HG03457 (cell line): ENCODE results near the gene C10orf105.

Source experiments
- ATAC-seq: cut with Tn5 transposase; IDR thresholded peaks from one replicate; pipeline ENCODE4 v1.9.1; 2021; ENCODE audit warnings: moderate number of reproducible peaks; ENCODE audit not compliant: unreplicated experiment

Gene C10orf105

GRCh38 chr10:71718165-71718698 lies 1.3 kb downstream of the C10orf105 start:
- ATAC-seq: no peak

DNA sequence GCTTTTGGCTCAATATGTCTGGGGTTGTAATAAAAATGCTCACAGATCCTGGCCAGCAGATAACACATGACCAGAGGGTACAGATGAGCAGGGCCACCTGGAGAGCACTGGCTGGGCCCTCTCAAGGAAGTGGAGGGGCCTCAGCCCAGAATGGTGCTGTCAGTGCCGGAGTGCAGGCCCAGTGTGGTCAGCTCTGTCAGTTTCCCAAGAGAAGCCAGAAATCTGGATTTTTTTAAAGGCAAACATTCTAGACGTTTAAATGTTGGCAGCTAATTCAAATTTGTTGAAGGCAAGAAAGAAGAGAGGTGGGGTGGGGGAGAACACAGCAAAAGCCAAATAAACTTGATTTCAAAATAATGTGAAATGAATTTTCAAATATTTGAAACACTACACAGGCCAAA lies 2.0 kb downstream of the C10orf105 start:
- no peak for ATAC-seq

GRCh38 chr10:71717056-71717455 lies 2.5 kb downstream of the C10orf105 start:
- no peak for ATAC-seq

DNA sequence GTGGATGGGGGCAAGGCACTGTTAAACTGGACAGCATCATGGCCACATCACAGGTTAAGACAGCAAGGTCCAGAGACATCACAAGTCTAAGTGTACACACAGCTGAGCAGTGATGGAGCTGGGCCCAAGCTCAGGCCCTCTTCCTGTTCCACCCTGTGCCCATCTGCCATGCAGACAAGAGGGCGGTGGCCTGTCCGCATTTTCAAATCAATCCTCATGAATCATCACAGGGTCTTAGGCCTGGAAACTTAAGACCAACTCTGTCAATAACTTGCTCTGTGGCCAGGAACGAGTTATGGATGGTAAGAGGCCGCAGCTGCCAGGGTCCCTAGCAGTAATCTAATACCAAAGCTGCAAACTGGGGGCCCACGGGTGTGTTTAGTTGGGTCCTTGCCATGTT lies 3.2 kb downstream of the C10orf105 start:
- ATAC-seq: no peak

DNA sequence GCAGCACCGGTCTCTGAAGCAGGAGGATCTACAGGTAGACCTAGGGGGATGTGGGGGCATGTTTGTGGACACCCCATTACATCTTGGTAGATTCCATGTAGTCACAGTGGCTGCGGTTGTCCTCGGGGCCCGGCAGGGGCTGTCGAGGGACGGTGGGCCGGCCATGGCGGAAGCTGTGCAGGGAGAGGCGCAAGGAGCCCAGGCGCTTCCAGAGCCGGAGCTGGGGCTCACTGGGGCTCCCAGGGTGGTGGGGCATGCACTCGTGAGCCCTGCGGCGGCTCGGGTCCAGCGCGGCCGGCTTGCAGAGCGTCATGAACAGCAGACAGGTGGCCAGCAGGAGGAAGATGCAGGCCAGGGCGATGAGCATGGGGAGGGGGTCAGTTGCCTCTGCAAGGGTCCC lies 3.7 kb downstream of the C10orf105 start:
- ATAC-seq: no peak

GRCh38 chr10:71715026-71715425 lies 4.6 kb downstream of the C10orf105 start:
- no peak for ATAC-seq

GRCh38 chr10:71714592-71714991 lies 5.0 kb downstream of the C10orf105 start:
- ATAC-seq: no peak

DNA sequence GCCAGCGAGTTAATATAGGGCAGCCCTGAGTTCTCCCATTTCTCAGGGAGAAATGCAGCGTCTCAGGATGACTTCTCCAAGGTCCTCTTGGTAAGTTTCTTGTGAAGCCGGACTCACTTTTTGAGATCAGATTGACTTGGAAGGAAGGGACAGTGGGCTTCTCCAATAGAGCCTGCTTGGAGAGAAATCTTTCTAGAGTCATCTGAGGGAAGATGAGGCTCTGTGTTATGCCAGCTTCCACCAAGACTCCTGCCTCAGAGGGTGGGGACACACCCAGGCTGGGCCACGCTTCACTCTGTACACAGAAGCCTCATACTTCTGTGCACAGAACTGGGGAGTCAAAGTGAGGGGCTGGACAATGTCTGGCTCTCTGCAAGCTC lies 5.6 kb downstream of the C10orf105 start:
- no peak for ATAC-seq

DNA sequence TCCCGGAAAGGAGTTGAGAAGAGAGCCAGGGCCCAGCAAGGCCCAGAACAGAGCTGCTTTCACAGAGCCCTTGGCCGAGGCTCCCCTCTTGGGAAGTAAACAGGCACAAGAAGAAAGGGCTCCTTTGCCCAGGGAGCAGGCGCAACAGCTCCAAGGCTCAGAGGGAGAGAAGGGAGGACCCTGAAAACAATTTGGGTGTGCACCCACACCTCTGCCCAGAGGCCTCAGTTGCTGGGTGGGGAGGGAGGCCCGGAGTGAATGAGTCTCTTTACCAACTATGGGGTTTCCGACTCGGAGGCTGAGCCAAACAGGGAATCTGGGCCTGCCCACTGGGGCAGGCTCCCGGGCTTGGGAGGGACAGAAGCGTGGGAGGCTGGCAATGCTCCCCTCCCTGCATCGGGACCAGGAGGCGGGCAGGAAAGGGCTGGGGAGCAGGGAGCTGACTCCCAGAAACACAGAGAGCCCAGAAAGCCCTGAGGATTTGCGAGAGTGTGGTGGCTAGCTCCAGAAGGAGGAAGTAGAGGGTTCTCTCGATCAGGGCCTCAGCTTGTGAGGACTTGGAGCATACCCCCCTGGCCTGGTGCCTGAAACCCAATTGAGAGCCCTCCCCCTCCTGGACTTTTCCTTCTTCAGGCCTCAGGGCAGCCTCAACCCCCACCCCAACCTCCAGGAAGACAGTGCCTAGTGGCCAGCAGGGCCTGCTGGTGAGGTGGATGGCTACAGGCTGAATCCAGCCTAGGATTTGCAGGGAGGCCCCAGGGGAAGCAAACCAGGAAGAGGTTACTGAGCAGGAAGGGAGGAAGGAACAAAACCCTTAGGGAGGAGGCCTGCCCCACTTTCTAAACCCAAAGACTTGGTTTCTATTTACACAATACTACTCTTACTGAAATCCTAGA lies 6.2 kb downstream of the C10orf105 start:
- no peak for ATAC-seq

DNA sequence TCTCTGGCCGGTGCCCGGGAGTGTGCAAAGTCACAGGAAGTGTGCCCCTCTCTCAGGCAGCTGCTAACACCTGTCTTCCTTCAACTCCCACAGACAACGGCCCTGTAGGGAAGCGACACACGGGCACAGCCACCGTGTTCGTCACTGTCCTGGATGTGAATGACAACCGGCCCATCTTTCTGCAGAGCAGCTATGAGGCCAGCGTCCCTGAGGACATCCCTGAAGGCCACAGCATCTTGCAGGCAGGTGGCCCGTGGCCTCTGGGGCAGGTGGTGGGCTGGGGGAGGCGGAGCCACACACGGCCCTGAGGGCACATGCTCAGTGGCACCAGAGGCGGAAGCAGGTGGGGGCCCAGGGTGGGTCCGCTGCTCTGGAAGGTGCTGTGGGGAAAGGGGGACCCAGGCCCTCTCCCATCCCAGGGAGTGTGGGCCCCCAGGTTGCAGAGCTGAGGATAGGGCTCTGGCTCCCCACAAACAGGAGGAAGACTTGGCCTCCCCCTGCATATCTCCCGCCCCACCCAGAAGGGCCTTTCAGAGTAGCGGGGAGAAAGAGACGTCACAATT lies 6.9 kb downstream of the C10orf105 start:
- no peak for ATAC-seq

GRCh38 chr10:71712170-71712569 lies 7.4 kb downstream of the C10orf105 start:
- ATAC-seq: no peak

GRCh38 chr10:71711052-71711623 lies 8.4 kb downstream of the C10orf105 start:
- ATAC-seq: no peak

DNA sequence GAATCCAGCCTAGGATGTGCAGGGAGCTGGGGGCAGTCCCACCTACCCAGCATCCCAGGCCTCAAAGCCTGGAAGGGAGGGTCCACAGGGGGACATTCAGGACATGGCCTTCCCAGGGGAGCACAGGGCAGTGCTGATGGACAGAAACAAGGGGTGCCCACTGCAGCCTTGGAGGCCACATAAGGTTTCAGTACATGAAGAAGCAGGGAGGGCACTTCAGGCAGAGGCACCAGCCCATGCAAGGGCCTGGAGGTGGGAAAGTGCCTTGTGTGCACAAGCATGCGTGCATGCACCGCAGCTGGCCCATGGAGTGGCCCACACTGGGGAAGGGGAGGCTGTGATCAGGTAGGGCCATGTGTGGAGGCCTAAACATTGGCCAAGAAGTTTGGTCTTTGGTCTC lies 9.1 kb downstream of the C10orf105 start:
- ATAC-seq: no peak

GRCh38 chr10:71708897-71709882 lies 10.4 kb downstream of the C10orf105 start:
- no peak for ATAC-seq

GRCh38 chr10:71708301-71708703 lies 11.3 kb downstream of the C10orf105 start:
- no peak for ATAC-seq

DNA sequence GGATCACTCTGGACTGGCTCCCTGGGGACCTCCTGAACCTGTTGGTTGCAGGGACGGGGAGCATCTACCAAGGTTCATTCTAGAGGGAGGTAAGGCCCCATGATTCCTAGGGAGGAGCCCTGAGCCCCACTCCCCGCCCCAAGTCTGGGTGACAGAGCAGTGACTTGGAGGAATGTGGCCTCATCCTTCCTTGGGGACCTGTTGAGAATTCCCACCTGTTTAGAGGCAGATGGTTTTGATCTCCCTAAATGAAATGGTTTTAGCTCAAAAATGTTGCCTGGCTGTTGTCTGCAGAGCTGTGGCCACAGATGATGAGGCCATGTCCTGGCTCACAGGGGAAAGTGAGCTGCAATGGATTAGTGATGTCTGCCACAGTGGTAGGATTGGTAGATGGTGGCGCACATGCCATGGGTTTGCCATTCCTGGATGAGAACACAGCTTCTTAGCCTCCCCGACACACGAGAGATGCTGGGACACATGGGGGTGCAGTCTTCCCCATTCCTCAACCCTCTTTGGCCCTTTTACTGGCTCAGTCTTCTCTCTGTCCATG lies 12.3 kb downstream of the C10orf105 start:
- no peak for ATAC-seq

- no peak for ATAC-seq
These were observed 13.1 kb downstream of the C10orf105 start for GRCh38 chr10:71706216-71707121.

DNA sequence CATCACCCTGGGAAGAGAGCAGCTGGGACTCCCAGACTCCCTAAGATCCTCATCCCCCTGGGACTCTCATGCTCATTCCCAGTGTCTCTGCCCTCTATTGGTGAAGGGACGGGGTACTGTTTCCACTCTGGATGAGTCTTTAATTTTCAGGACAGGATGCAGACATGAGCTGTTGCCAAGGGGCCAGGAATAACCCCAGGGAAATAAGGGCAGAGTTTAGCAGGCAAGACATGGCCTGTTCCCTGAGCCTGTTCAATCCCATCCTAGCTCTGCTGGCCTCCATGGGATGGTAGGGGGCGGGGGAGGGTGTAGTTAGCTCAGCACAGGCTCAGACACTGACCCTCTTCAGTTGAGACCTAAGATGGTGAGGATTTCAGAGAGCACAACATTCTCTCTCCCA lies 14.0 kb downstream of the C10orf105 start:
- ATAC-seq: no peak

DNA sequence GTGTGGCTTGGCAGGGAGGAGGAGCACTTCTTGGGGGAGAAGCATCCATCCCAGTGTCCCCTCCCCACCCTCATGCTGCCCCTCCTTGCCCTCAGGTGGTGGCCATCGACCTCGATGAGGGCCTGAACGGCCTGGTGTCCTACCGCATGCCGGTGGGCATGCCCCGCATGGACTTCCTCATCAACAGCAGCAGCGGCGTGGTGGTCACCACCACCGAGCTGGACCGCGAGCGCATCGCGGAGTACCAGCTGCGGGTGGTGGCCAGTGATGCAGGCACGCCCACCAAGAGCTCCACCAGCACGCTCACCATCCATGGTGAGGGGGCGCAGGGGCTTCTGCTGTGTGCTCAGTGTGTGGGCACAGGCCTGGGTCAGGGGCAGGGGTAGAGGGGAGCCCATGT lies 14.8 kb downstream of the C10orf105 start:
- ATAC-seq: no peak
